ENCODE data around the gene CHKA.
A peak's percentile ranks its signal among the peaks of the same experiment; 100 is the strongest.

CHKA gene

DNA sequence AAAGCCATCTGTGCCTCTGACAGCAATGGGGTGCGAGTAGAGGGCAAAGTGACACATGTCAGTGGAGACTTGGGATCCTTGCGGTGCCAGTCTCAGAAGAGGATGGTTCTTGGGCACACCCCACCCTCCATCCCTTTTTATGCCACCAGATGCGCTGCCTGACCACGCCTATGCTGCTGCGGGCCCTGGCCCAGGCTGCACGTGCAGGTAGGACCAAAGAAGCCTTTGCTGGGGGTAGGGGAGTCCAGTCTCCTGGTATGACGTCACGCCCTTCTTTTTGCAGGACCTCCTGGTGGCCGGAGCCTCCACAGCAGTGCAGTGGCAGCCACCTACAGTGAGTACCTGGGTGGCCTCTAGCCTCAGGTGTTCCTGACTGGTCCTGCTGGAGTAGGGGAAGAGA is 89.2 kb downstream of the CHKA start:
- DNase-seq (ENCODE audit: low read depth) = no peak
- 0 out of 2 replicates have a peak overlapping the region, but pooled peaks have one; percentile 88 for H3K4me3 ChIP-seq (ENCODE audit: low read depth, low read length)
- TF ChIP-seq CTCF (IDR thresholded peaks at IDR 0.05; ENCODE audit: low read depth, low read length, missing control alignments) = no peak

DNA sequence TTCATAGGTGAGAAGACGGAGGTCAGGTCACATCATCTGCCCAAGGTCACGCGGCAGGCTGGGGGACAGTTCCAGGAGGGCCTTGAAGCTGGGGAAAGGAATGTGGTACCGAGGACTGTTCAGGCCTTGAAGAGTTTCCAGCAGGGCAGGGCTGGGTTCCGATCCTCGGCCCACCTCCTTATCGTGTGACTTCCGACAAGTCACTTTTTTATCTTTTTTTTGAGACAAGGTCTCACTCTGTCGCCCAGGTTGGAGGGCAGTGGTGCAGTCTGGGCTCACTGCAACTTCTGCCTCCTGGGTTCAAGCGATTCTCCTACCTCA is 90.1 kb downstream of the CHKA start:
- no peak for TF ChIP-seq CTCF (IDR thresholded peaks at IDR 0.05; ENCODE audit: low read depth, low read length, missing control alignments)
- peak overlapping the region; percentile 88 for H3K4me3 ChIP-seq (ENCODE audit: low read depth, low read length)
- no peak for DNase-seq (ENCODE audit: low read depth)

DNA sequence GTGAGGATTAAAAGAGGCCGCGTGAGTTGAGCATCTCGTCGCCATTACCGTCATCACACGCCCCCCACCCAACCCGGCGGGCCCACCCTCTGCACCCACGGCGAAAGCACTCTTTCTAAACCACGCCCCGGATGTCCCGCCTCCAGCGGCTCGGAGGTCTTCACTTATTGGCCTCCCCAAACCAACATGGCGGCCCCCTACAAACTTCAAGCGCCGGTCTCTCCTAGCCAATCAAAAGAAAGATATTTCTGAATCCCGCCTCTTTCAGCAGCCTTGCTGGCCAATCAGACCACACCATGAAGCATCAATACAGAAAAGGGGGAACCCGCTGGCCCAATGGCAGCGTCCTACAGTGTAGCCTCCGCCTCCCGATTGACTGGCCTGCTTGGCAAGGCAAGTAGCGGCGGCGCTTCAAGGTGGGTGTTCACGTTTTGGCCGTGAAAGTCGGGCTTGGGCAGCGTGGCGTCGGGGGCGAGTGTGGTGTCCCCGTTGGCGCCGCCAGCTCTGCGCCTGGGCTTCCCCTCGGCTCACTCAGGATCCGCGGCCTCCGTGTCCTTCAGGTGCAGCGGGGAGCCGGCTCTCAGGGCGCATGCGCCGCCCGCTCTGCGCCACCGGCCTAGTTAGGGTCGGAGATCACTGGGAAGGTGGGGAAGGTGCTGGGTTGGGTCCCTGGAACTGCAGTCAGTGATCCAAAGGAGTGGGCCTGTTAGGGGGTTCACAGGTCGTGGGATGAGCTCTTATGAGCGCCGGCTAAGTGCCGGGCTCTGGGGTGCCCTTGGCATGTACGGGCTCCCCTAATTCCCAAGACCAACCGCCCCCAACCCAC is 90.7 kb downstream of the CHKA start, which contains the start of gene NDUFS8:
TSS of gene NDUFS8 (plus strand) at position 364 of the 826 bp plus-strand sequence. CDS start 1,471 bp downstream, outside the sequence.
- TF ChIP-seq CTCF (IDR thresholded peaks at IDR 0.05; ENCODE audit: low read depth, low read length, missing control alignments) = no peak
- H3K4me3 ChIP-seq (ENCODE audit: low read depth, low read length) = peak within 1 kb of the TSS; percentile 88
- peak; percentile 98 for DNase-seq (ENCODE audit: low read depth)

DNA sequence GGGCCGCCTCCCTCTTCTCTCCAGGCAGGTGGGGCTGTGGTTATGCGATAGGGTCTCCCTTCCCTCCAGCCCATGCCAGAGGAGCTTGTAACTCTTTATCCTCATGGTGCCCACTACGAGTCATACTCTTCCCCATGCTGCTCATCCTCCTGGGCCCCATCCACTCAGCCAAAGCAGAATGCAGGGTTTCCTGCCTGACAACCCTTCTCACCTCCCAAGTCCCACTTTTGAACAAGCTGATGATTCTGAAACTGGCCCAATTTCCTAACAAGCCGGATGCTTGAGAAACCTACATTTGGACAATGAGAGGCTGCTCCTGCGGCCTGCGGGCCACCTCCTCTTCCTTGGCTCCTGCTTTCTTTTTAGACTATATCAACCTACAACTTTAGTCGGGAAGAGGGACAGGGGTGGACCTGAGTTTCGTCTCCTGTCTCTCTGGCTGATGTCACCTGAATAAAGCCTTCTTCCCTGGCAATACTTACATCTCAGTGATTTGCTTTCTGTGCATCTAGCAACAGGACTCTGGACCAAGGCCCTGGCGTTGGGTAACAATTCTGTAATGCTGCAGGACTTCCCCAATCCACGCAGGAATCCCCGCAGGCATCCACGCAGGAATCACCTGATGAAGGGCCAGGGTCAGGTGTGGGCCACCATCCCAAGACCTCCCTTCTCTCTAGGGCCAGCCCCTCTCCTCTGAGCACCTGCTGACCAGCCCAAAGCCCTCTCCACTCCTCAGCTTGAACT is 92.2 kb downstream of the CHKA start:
- H3K4me3 ChIP-seq (ENCODE audit: low read depth, low read length) = peak overlapping the region; percentile 61
- no peak for TF ChIP-seq CTCF (IDR thresholded peaks at IDR 0.05; ENCODE audit: low read depth, low read length, missing control alignments)

GRCh38 chr11:68027667-68028066 is 93.5 kb downstream of the CHKA start:
- TF ChIP-seq CTCF (IDR thresholded peaks at IDR 0.05; ENCODE audit: low read depth, low read length, missing control alignments) = no peak
- DNase-seq (ENCODE audit: low read depth) = no peak
- no peak overlapping the region for H3K4me3 ChIP-seq (ENCODE audit: low read depth, low read length)

More for the DNA sequence above, 92.2 kb downstream of the CHKA start:
- DNase-seq (ENCODE audit: low read depth) = no peak

- no peak overlapping the region for H3K4me3 ChIP-seq (ENCODE audit: low read depth, low read length)
- no peak for DNase-seq (ENCODE audit: low read depth)
- TF ChIP-seq CTCF (IDR thresholded peaks at IDR 0.05; ENCODE audit: low read depth, low read length, missing control alignments) = no peak
Observed at GRCh38 chr11:68026391-68027105, 94.6 kb downstream of the CHKA start.
